GM21390 (cell line): ENCODE measurements around the gene LY6G5B.

Experiments
- ATAC-seq: cut with Tn5 transposase; IDR thresholded peaks from one replicate; pipeline ENCODE4 v1.9.1; 2021; ENCODE audit not compliant: unreplicated experiment

Gene LY6G5B, protein sequence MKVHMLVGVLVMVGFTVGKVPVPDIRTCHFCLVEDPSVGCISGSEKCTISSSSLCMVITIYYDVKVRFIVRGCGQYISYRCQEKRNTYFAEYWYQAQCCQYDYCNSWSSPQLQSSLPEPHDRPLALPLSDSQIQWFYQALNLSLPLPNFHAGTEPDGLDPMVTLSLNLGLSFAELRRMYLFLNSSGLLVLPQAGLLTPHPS

DNA sequence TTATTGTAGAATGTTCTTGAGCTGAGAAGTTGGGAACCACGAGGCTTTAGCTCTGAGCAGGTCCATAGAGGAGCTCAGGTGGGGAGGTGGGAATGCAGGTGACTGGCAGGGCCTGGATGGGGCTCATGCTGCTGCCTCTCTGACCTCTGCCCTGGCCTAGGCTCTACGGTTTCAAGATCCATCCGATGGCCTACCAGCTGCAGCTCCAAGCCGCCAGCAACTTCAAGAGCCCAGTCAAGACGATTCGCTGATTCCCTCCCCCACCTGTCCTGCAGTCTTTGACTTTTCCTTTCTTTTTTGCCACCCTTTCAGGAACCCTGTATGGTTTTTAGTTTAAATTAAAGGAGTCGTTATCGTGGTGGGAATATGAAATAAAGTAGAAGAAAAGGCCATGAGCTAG is at the start of gene LY6G5B:
TSS of gene LY6G5B (plus strand) at position 301 of the 400 bp plus-strand sequence. CDS start 975 bp downstream, outside the sequence.
- no peak for ATAC-seq

DNA sequence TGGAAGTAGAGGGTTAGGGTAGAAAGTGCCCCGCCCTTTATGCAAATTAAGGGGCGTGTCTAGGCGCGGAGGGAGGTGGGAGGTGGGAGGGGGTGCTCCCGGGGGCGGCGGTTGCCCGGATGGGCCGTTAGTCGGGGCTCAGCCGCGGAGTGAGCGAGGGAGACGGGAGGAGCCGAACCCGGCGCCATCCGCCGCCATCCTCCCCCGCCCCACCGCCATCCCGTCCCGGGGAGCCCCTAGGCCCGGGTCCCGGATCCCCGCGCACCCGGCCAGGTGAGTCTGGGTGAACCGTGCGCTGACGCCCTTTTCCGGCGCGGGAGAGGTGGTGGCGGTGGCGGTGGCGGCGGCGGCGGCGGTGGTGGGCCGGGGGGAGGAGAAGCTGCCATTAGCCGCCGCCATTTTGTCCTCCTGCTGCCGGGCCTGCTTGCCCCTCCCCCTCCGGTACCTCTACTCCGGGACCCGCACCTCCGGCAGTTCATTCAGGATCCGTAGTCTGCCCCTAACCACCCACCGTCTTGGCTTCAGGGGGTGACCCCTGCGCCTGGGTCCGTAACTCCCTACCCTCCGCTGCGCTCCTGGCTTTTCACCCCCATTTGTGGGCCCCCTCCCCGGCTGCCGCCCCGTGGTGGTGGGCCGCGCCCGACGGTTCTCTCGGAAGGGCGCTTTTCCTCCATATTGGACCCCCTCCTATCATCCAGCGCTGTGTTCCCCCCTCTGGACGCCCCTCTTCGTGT is 49.0 kb upstream of the LY6G5B start, which contains the start of gene PRRC2A:
TSS of gene PRRC2A (plus strand) at position 130 of the 734 bp plus-strand sequence. CDS start 2,075 bp downstream, outside the sequence.
- peak; percentile 45 for ATAC-seq

DNA sequence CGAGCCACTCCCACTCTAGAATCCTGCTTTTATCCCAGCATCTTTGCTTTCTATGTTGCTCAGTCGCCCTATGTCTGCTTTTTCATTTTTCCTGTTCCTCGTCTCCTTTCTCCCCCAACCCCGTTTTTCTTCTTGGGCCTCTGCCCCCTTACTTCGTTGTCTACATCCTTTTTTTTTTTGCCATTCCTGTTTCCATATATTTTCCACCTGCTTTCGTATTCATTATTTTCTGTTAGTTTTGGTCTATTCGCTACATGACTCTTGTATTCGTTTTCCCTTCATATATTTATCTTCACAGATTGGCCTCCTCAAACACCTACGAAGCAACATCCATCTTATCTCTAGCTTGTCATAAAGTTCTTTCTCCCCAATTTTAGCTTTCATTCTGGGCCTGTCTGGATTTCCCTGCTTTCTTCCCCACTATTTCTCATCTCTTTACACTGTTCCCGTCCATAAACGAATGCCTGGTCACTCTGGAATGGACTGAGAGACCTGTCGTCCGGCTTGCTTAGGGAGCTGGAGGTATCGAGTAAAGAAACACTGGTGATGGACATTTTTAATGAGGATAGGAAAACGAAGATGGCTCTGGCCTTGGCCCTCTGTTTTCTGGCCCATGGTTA is 48.3 kb upstream of the LY6G5B start:
- ATAC-seq = no peak

DNA sequence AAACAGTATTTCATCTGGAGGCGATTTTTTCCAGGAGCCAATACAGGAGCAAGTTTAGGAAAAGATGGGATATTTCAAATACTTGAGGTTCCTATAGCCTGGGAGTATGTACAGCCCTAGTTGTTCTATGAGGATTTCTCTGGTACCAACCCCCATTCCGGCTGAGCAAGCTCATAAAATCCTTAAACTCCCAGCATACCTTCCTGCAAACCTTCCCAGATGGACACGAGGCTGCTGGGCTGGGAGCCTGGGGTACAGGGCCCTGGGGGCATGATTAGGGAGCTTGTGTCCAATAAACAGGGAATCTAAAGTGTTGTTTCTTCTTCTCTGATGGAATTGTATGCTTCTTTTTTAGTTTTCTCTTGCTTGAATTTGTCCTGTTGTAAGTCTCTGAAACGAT is 47.8 kb upstream of the LY6G5B start:
- no peak for ATAC-seq

DNA sequence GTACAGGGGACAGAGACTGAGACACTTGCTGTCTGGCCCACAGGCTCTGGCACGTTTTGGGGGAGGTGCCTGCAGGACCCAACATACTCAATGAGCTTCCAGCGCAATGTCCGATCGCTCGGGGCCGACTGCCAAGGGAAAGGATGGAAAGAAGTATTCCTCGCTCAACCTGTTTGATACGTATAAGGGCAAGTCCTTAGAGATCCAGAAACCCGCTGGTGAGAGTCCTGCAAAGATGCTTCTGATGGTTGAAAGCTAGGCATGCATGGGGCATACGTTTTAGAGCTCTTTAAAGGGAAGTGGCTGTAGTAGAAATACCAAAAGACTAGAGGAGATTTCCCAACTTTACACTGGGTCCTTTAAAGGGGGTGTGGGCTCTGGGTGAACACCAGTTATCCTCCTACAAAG is 47.1 kb upstream of the LY6G5B start:
- ATAC-seq = no peak

DNA sequence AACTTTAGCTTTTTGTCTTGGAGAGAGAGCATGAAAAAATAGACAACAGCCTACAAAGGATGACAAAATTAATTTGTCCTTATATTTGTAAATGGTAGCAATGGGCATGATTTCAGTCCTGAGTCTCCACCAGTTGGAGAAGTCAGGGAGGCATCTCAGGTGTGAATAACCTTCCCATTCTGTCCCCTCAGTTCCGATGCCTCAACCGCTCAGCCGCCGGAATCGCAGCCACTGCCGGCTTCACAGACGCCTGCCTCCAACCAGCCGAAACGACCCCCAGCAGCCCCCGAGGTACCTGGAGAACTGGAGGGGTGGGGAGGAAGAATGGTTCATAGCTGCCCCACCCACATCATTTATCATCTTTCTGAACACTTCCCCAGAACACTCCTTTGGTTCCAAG is 45.7 kb upstream of the LY6G5B start:
- no peak for ATAC-seq

DNA sequence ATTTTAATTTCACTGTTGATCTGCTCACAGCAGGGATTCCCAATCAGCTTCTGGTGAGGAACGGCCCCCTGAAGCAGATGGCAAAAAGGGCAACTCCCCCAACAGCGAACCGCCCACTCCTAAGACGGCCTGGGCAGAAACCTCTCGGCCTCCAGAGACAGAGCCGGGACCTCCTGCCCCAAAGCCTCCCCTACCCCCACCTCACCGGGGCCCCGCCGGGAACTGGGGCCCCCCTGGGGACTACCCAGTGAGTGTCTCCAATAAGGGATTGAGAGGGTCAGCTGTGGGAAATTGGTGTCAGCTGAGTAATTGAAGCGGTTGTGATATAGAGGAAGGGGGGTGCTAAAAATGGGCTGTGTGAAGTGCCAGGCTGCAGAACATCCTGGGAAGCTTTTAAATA is 42.8 kb upstream of the LY6G5B start:
- ATAC-seq = no peak

DNA sequence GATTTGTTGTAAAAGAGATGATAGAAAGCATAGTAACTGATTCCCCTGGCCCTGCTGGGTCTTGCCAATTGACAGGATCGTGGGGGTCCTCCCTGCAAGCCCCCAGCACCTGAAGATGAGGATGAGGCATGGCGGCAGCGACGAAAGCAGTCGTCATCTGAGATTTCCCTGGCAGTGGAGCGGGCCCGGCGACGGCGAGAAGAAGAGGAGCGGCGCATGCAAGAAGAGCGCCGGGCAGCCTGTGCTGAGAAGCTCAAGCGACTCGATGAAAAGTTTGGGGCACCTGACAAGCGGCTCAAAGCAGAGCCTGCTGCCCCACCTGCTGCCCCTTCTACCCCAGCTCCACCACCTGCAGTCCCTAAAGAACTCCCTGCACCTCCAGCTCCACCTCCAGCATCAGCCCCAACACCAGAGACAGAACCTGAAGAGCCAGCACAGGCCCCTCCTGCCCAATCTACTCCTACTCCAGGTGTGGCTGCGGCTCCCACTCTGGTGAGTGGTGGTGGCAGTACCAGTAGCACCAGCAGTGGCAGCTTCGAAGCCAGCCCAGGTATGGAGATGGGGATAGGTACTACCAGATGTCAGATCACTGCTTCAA is 42.0 kb upstream of the LY6G5B start:
- no peak for ATAC-seq

DNA sequence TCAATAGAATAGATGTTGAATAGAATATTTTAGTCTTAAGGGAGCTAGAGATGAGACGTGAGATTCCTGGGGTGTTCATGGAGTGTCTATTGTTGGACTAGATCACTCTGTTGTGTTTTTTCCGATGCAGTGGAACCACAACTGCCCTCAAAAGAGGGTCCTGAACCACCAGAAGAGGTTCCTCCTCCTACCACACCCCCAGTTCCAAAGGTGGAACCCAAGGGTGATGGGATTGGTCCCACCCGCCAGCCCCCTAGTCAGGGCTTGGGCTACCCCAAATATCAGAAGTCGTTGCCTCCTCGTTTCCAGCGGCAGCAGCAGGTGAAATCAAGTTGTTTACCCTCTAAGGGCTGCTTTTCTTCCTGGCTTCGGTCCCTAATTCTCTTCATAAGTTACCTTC is 40.8 kb upstream of the LY6G5B start:
- no peak for ATAC-seq

DNA sequence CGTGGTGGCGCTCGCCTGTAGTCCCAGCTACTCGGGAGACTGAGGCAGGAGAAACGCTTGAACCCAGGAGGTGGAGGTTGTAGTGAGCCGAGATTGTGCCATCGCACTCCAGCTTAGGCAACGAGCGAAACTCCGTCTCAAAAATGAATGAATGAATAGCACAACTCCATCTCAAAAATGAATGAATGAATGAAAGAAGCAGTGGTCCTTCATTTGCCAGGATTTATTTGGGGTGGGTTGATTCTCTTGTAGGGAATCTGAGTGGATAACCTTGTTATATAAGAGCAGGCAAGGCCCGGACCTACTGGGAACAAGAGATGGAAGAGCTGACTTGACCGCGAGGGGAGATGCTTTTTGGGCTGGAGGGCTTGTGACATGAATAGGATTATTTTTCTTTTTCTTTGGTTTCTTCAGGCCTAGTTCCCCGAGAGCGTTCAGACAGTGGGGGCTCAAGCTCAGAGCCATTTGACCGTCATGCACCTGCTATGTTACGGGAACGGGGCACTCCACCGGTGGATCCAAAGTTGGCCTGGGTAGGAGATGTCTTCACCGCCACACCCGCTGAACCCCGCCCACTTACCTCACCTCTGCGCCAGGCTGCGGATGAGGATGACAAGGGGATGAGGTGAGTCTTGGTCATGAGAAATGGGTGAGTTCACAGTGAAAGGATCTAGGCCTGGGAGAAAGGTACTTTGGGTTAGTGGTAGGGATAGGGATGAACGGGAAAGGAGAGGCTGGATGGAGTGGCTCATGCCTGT is 39.4 kb upstream of the LY6G5B start:
- ATAC-seq = no peak

DNA sequence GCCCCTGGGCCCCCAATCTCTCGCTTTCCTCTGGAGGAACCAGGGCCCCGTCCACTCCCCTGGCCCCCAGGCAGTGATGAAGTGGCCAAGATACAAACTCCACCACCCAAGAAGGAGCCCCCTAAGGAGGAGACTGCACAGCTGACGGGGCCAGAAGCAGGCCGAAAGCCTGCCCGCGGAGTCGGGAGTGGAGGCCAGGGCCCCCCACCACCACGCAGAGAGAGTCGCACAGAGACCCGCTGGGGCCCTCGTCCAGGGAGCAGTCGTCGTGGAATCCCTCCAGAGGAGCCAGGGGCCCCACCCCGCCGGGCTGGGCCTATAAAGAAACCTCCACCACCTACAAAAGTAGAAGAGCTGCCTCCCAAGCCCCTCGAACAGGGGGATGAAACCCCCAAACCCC is 38.6 kb upstream of the LY6G5B start:
- ATAC-seq = no peak

DNA sequence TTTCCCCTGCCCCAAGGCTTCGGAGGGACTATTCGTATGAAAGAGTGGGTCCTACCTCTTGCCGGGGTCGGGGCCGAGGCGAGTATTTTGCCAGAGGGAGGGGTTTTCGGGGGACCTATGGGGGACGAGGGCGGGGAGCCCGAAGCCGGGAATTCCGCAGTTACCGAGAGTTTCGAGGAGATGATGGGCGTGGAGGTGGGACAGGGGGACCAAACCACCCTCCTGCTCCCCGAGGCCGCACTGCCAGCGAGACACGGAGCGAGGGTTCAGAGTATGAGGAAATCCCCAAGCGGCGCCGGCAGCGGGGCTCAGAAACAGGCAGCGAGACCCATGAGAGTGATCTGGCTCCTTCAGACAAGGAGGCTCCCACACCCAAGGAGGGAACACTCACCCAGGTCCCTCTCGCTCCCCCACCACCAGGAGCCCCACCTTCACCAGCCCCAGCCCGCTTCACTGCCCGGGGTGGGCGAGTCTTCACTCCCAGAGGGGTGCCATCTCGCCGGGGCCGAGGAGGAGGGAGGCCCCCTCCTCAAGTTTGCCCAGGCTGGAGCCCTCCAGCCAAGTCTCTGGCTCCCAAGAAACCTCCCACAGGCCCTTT is 38.0 kb upstream of the LY6G5B start:
- no peak for ATAC-seq

DNA sequence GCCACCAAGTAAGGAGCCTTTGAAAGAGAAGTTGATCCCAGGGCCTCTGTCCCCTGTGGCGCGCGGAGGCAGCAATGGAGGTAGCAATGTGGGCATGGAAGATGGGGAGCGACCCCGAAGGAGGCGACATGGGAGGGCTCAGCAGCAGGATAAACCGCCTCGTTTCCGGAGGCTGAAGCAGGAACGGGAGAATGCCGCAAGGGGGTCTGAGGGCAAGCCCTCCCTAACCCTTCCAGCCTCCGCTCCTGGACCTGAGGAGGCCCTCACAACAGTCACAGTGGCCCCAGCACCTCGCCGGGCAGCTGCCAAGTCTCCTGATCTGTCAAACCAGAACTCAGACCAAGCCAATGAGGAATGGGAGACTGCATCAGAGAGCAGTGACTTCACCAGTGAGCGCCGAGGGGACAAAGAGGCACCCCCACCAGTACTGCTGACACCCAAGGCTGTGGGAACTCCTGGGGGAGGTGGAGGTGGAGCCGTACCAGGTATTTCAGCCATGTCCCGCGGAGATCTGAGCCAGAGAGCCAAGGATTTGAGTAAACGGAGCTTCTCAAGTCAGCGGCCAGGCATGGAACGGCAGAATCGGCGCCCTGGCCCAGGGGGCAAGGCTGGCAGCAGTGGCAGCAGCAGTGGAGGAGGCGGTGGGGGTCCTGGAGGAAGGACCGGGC is 37.4 kb upstream of the LY6G5B start:
- no peak for ATAC-seq

DNA sequence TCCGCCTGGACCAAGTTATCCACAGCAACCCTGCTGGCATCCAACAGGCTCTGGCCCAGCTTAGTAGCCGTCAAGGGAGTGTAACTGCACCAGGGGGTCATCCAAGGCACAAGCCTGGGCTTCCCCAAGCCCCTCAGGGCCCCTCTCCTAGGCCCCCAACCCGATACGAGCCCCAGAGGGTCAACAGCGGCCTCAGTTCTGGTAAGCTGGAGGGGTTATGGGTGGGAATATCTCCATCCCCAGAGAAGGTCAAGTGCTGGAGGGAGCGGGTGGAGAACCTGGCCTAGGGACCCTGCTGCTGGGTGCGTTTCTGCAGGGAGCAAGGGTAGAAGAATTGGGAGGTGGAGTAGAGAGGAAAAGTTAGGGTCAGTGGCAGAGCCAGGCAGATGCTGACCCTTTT is 36.3 kb upstream of the LY6G5B start:
- ATAC-seq = no peak

DNA sequence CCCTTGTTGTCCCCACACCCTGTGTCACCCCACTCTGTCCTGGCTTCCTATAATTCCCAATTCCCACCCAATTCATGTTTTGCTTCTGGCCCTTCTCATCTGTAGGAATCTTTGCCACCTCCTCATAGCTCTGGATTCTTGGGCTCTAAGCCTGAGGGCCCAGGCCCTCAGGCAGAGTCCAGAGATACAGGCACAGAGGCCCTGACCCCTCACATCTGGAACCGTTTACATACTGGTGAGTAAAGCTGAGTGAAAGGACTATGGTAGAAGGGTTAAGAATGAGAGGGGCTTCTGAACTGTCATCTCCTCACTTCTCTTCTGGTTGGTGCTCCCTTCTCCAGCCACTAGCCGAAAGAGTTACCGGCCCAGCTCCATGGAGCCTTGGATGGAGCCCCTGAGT is 35.6 kb upstream of the LY6G5B start:
- no peak for ATAC-seq

DNA sequence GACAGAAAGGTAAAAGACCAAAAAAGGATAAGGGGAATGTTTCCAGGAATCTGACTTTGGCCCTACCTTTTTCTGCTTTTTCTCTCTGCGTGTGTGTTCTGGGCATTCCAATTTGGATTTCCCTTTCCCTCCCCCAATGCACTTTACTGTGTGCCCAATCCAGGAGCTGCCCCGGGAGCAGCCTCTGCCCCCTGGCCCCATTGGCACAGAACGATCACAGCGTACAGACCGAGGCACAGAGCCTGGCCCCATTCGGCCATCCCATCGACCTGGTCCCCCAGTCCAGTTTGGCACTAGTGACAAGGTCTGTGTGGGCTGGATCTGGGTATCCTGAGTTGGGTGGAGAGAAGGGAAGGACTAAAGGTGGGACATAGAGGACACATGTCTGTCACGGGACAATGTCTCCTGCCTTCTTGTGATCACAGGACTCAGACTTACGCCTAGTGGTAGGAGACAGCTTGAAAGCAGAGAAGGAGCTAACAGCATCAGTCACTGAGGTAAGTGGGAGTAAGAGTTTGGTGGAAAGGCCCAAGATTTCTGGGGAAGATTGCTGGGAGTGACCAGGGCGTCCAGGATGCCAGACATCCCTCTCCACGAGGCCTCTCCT is 34.7 kb upstream of the LY6G5B start:
- ATAC-seq = no peak

DNA sequence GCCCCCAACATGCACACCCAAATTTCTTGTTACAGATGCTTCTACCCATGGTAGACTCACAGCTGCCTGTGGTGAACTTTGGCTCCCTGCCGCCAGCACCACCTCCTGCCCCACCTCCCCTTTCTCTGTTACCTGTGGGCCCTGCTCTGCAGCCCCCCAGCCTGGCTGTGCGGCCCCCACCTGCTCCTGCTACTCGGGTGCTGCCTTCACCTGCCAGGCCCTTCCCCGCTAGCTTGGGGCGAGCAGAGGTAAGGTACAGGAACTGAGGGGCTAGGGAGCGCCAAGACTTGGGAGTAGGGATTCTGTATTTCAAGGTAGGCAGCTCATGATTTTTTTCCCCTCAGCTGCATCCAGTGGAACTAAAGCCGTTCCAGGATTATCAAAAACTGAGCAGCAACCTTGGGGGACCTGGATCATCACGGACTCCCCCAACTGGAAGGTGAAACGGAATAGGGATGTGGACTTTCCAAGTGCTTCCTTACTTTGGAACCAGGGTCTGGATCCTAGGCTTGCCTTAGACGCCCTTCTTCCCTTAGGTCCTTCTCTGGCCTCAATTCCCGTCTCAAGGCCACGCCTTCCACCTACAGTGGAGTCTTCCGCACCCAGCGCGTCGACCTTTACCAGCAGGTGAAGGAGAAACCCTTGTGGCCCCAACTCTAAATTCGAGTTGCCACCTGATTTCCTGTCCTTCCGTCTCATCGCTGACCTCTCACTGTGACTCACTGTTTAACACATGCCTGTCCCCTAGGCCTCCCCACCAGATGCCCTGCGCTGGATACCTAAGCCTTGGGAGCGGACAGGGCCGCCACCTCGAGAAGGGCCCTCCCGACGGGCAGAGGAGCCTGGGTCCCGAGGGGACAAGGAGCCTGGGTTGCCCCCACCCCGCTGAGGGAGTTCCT is 32.8 kb upstream of the LY6G5B start:
- ATAC-seq = no peak

DNA sequence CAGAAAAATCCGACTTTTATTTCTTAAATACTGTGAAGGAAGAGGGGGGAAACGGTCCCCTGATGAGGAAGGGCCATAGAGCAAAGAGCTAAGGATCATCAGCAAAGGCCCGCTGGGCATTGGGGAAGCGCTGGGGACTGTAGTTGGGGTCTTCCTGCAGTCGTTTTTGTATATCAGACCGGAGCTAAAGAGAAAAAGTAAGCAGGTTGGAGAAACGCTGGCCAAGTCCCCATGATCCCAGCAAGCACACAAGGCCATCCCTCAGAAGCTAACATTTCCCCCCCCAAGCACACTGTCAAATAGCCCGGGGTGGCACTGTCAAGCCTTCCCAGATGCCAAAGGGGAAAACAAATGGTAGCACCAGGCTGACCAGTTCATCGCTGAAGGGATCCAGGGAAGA is 30.7 kb upstream of the LY6G5B start:
- no peak for ATAC-seq

DNA sequence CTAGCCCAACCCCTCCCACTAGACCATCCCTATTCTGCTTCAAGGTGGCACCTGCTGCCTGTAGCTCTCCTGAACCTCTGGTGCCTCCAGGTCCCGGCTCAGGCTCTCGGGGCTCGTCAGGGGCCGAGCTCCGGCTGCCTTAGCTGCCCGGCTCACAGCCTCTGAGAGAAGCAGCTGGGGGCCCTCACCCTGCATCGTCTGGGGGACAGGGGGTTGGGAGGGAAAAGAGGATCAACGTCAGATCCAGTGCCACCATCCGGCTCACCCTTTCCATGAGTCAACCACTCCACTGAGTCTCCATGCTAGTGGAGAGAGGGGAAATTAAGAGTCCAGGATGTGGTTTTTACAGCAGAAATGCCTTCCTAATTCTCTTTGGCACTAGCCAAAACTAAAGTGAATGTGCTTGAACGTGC is 30.3 kb upstream of the LY6G5B start:
- no peak for ATAC-seq
